Activated CD8-positive, alpha-beta memory T cell treated with anti-CD3 and anti-CD28 coated beads for 24 hours (primary cell): ENCODE results near the gene SCYGR4.
A peak's percentile ranks its signal among the peaks of the same experiment; 100 is the strongest.
"Not testable (repeated sequence)": the region's sequence is repeated elsewhere in the genome, so short reads cannot be mapped to it uniquely, and the experiment has no call there.

Experiments used
- DNase-seq: peaks from one replicate; pipeline ENCODE4 v3.0.0-alpha.2; 2020

Gene SCYGR4

DNA sequence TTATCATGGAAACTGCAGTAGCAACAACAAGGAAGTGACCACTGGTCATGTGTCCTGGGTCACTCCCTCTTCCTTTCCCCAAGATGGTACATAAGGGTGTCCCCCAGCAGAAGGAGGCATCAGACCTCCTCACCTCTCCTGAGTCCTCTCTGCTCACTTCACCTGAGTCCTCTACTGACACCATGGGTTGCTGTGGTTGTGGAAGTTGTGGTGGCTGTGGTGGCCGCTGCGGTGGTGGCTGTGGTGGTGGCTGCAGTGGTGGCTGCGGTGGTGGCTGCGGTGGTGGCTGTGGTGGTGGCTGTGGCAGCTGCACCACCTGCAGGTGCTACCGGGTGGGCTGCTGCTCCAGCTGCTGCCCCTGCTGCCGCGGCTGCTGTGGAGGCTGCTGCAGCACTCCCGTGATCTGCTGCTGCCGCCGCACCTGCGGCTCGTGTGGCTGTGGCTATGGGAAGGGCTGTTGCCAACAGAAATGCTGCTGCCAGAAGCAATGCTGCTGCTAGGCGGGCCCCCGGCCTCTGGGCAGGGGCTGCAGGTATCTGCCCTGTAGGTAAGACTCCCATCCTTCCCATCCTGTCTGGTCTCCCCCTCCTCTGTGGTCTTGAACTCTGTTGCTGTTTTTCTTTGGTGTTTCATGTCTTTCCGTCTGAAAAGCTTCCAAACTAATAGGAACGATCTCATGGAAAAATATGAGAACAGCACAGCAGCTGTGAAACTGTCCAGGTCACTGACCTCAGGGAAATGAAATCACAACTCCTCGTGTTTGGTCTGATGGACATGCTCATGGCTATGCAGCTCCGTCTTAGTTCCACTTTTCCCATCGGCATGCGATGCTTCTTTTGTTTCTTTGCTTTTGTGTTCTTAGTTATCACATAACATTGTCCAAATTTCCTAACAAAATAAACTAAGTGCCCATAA, at the start of gene SCYGR4:
TSS of gene SCYGR4 (plus strand) at position 183 of the 915 bp plus-strand sequence. CDS start at position 183, 0 bp downstream.
- DNase-seq: no peak

DNA sequence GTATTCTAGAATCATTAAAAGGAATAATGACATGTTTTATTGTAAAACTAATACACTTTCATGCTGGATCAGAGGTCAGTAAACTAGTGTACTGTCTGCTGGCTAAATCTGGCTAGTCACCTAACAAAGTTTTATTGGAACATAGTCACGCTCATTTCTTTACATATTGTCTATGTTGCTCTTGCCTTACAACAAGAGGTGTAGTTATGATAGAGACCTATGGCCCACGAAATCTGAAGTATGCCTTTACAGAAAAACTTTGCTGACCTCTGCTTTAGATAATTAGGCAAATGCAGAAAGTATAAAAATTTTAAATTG, 48.5 kb upstream of the SCYGR4 start:
- no peak for DNase-seq

DNA sequence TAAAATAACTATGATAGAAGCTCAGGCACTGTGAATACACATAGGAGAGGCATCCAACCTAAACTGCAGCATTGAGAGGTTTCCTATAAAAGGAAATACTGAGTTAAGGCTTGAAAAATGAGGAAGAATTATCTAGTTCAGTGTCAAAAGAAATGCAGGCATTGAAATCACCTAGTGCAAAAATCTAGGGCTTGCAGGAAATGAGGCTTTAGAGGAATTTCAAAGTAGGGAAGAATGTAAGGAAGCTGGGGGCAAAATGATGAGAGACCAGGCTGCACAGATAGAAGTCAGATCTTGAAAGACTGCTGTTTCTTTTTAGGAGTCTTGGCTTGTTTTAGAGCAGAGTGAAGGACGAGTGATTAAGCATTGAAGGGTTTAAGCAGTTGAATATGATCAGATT, 46.7 kb upstream of the SCYGR4 start:
- no peak for DNase-seq

GRCh38 chr2:227576110-227576509, 41.2 kb upstream of the SCYGR4 start:
- no peak for DNase-seq

DNA sequence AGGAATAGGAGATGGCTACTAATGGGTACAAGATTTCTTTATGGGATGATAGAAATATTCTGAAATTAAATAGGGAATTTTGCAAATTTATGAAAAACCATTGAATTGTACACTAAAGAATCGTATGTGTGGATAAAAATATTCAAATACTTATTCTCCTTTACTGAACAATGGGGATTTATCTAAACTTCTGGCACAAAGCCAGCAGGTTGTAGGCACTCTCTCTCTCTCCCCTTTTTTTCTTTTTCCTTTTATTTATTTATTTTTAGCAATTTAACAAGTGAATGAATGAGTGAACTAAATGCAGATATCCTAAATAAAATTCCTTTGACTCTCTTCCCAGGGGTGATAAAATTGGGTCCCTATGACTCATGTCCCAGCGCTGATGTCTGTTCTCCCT, 40.5 kb upstream of the SCYGR4 start:
- DNase-seq: no peak

DNA sequence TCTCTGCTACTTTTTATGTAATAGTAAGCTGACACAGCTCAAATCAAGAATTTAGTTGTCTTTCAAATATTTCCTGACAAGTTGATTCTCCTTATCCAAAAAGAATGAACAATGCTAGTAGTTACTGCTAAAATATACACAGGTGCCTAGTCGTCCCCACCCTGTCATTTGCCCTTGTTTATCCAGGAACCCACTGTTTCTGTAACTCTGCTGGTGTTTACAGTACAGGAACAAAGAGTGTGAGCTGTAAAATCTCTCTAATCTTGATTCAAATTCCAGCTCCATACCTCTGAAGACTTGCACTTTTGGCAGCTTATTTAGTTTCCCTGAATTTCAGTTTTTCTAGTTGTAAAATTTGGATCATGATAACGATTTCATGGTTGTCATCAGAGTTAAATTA, 39.7 kb upstream of the SCYGR4 start:
- DNase-seq: no peak

DNA sequence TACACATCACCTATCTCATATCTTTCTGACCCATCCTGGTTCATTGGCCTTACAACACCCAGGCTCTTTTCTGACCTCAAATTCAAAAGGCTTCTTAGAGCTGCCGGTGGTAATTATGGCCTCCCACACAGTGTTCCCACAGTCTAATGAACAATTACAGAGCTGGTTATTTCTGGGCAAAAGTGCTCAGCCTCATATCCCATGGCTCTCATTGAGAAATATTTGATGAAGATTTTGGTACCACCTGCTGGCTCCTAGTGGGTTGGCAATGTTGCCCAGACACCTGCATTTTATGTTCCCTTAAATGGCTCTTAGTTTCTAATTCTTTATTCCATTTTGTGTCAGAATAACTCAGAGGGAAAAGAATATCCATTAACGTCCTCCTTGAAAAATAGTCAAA, 38.7 kb upstream of the SCYGR4 start:
- no peak for DNase-seq

DNA sequence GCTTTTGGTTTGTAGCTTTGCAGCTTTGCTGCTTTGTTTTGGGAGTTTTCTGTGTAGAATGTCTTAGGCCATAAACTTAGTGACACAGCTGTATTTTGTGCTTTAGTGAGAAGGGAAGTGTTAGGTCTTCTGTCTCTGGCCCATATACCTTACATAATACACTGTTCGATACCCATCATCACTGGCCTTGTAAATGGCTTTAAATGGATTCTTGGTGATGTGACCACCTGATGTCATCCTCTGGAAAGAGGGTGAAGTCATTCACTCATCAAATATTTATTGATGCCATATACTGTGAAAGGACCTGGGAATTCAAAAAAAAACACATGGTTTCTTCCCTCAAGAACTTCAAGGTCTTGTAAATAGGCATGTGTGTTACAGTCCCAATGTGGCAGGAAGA, 37.5 kb upstream of the SCYGR4 start:
- no peak for DNase-seq

GRCh38 chr2:227582369-227582768, 34.9 kb upstream of the SCYGR4 start:
- DNase-seq: no peak

- DNase-seq: no peak
Measured at GRCh38 chr2:227592694-227593387, 24.5 kb upstream of the SCYGR4 start.

GRCh38 chr2:227595797-227596196, 21.5 kb upstream of the SCYGR4 start:
- no peak for DNase-seq

DNA sequence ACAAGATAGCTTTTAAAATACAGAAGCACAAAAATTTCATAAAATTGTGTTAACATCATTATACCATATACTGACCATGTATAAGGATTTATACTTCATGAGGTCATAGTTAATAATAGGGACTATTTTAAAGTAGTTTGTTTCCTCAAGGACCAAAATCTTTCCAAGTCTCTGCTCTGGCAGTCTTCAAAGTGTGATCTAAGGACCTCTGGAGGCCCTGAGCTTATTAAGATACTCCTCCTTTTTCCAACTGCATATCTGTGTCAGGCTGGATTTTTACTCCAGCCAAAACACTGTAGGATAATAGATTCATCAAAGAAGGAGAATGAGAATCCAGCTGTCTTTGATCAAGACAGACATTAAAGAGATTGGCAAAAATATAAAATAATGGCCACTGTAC, 20.3 kb upstream of the SCYGR4 start:
- no peak for DNase-seq

GRCh38 chr2:227597998-227598397, 19.3 kb upstream of the SCYGR4 start:
- no peak for DNase-seq

- not testable (repeated sequence) for DNase-seq
Measured at GRCh38 chr2:227598835-227599503, 18.3 kb upstream of the SCYGR4 start, which contains the start of gene SCYGR2. SCYGR2 (plus strand) TSS chr2:227598893; CDS start chr2:227598893, 0 bp downstream.

DNA sequence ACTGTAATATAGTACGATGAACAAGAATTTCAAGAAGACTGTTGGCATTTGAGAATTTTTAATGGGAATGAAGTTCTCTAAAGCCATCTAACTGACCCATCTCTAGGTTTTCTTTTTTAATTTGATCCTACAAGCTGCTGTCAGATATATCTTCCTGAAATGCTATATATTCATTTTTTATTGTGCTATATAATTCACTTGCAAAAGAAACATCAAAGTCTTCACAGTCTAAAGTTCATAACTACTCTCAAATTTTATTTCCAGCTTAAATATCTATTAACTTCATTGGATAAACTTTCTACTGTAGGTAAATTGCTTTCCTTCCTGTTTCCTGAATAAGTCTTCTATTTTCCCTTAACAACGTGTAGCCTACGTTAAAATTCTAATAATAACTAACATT, 14.9 kb upstream of the SCYGR4 start:
- no peak for DNase-seq

DNA sequence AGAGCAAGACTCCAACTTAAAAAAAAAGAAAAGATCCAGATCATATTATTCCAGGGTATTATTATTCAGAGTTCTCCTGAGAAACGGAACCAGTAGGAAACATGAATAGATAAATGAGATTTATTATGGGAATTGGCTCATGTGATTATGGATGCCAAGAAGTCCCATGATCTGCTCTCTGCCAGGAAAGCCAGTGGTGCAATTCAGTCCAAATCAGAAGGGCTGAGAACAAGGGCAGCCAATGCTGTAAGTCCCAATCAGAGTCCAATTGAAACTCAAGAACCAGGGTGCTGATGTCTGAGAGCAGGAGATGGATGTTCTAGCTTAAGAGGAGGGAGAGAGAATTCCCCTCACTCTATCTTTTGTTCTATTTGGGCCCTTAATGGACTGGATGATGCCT, 10.8 kb upstream of the SCYGR4 start:
- DNase-seq: no peak

- no peak for DNase-seq
Measured at GRCh38 chr2:227607941-227608340, 9.4 kb upstream of the SCYGR4 start.

DNA sequence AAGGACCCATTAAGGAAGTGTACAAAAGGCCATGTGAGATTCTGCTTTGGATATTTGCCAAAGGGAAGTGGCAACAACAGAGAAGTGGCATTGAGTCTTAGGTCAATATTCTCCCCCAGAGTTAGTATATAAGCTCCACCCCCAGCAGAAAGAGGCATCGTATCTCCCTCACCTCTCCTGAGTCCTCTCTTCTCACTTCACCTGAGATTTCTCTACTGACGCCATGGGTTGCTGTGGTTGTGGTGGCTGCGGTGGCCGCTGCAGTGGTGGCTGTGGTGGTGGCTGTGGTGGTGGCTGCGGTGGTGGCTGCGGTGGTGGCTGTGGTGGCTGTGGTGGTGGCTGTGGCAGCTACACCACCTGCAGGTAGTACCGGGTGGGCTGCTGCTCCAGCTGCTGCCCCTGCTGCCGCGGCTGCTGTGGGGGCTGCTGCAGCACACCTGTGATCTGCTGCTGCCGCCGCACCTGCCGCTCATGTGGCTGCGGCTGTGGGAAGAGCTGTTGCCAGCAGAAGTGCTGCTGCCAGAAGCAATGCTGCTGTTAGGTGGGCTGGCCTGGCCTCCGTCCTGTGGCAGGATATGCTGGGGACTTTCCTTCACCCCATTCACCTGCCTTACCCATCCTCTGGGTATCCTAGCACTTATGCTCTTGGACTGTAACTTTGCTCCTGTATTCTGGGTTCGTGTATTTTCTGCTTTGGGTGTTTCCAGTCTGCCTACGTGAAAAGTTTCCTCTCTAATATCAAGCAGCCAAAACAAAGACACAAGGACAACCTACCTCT, 8.5 kb upstream of the SCYGR4 start:
- DNase-seq: peak; percentile 61

- no peak for DNase-seq
Measured at GRCh38 chr2:227610123-227610522, 7.2 kb upstream of the SCYGR4 start.

DNA sequence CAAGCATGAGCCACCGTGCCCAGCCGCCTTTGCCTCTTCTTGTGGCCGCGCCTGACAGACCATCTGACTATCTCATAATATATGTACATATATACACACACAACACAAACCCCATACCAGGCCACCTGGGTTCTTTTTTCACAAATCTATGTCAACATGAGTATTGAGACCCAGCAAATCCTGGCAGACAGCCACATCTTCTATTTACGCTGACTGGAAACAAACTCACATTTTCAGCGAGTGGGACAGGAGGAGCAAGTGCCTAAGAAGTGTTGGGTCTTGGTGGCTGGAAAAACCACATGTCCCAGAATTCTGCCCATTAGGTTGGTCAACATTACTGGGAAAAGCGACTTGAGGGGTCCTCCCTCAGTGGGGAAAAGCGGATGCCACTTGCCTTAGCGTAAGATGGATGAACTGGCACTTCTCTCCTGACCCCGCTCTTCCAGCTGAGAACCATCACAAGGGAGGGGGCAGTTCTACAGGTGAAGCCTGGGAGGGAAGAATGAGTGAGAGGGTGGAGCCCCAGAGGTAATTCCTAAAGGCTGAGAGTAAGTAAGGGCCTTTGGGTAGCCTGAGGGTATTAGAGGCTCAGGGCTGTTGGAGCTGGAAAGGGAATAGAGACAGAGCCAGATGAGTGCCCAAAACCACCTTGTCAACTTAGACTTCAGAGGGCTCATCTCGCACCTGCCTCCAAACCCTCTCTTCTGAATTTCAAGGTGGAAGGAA, 4.6 kb upstream of the SCYGR4 start:
- no peak for DNase-seq

- DNase-seq: no peak
Measured at GRCh38 chr2:227613272-227613660, 4.0 kb upstream of the SCYGR4 start.

GRCh38 chr2:227614246-227614645, 3.1 kb upstream of the SCYGR4 start:
- no peak for DNase-seq
